WTC11 (cell line): Measurements from ENCODE around the gene SPACA5B. TPM values are rescaled to one million over a fixed set of nuclear protein-coding genes. Genes with fewer than 3 reads are reported as not detected.
"Not testable (repeated sequence)": the region's sequence is repeated elsewhere in the genome, so short reads cannot be mapped to it uniquely, and the experiment has no call there.

Experiments used
- ATAC-seq: fragments of 200-7000 bp; cut with Tn5 transposase; 2 replicates; pipeline ENCODE4 v1.10.0; 2021; ENCODE audit warnings: mild to moderate bottlenecking, moderate library complexity
- Bru-seq: library from RNA; stranded (reverse); fragments of 400-500 nt; gene quantifications from one replicate; lab custom pipeline; 2021; lab: Mats Ljungman, UMichigan
- CTCF ChIA-PET: fragments of 300-600 bp; sonication (Branson Sonifier 250); formaldehyde crosslinking; loops from one replicate; lab custom pipeline; 2021; ENCODE audit warnings: antibody characterized with exemption; lab: Charles Lee
- POLR2A ChIA-PET: fragments of 350-600 bp; sonication (Branson Sonifier 250); formaldehyde crosslinking; loops from one replicate; lab custom pipeline; 2021; ENCODE audit warnings: antibody characterized with exemption; lab: Charles Lee
- DNase-seq: peaks from one replicate; pipeline ENCODE4 v3.0.0; 2021; ENCODE audit warnings: low spot score
- H3K27ac Mint-ChIP-seq: 2 replicates; pipeline ENCODE4 v1.8.0; 2021; ENCODE audit warnings: mixed read lengths
- H3K27me3 Mint-ChIP-seq: 2 replicates; pipeline ENCODE4 v1.8.0; 2021; ENCODE audit warnings: low read depth, mild to moderate bottlenecking, moderate library complexity, mixed read lengths
- H3K36me3 Mint-ChIP-seq: 2 replicates; pipeline ENCODE4 v1.8.0; 2021; ENCODE audit warnings: mixed read lengths
- H3K4me1 Mint-ChIP-seq: 2 replicates; pipeline ENCODE4 v1.8.0; 2022; ENCODE audit warnings: mixed read lengths
- H3K4me3 Mint-ChIP-seq: 2 replicates; pipeline ENCODE4 v1.8.0; 2021; ENCODE audit warnings: mild to moderate bottlenecking, moderate library complexity, mixed read lengths
- H3K9me3 Mint-ChIP-seq: 2 replicates; pipeline ENCODE4 v1.8.0; 2021; ENCODE audit warnings: mixed read lengths
- ESRRA ChIP-seq: sonication (generic); formaldehyde crosslinking; IDR thresholded peaks from 2 replicates; pipeline ENCODE4 v1.8.1; 2022; ENCODE audit warnings: mild to moderate bottlenecking, missing genetic modification reagents, borderline replicate concordance
- ETV6 ChIP-seq: sonication (generic); formaldehyde crosslinking; IDR thresholded peaks from 2 replicates; pipeline ENCODE4 v1.8.1; 2022; ENCODE audit warnings: mild to moderate bottlenecking, missing genetic modification reagents
- GABPB1 ChIP-seq: sonication (generic); formaldehyde crosslinking; IDR thresholded peaks from 2 replicates; pipeline ENCODE4 v1.8.1; 2023; ENCODE audit warnings: mild to moderate bottlenecking, missing genetic modification reagents
- GRHL2 ChIP-seq: fragments of 250-450 bp; sonication (Bioruptor Pico); IDR thresholded peaks from 2 replicates; pipeline ENCODE4 v1.8.0; 2022; ENCODE audit warnings: mild to moderate bottlenecking, moderate library complexity; ENCODE audit not compliant: insufficient replicate concordance, severe bottlenecking
- JUN ChIP-seq: sonication (generic); formaldehyde crosslinking; IDR thresholded peaks from 2 replicates; pipeline ENCODE4 v1.8.0; 2023; ENCODE audit warnings: mild to moderate bottlenecking, missing genetic modification reagents
- TCF7 ChIP-seq: sonication (generic); formaldehyde crosslinking; IDR thresholded peaks from 2 replicates; pipeline ENCODE4 v1.8.0; 2022; ENCODE audit warnings: mild to moderate bottlenecking, low read depth, missing genetic modification reagents, moderate library complexity
- long read RNA-seq, 3 experiments: library from RNA in 1 of 3; library from capped mRNA in 1 of 3; library from polyadenylated mRNA in 1 of 3; unstranded in 2 of 3; stranded (forward) in 1 of 3; transcript quantifications; one replicate each; pipeline ENCODE4 v2.0.0, GENCODE V29; 2021
- total RNA-seq: library from RNA; stranded (reverse); gene quantifications from 3 replicates; pipeline ENCODE4 v1.2.3, GENCODE V29; 2021
- TF ChIP-seq, protein P1 (sequence below): sonication (generic); formaldehyde crosslinking; IDR thresholded peaks from 2 replicates; pipeline ENCODE4 v1.8.1; 2022; ENCODE audit warnings: missing genetic modification reagents, borderline replicate concordance
- TF ChIP-seq, protein P2 (sequence below): sonication (generic); formaldehyde crosslinking; IDR thresholded peaks from 2 replicates; pipeline ENCODE4 v1.8.1; 2022; ENCODE audit warnings: low read depth, missing genetic modification reagents, borderline replicate concordance

Gene SPACA5B
- total RNA-seq (not detected in 3 replicates), Bru-seq, nascent RNA (not detected)
- long read RNA-seq, experiment 1 = 0 reads
- long read RNA-seq, experiment 2 = 0 reads
- long read RNA-seq, experiment 3 = 0 reads

DNA sequence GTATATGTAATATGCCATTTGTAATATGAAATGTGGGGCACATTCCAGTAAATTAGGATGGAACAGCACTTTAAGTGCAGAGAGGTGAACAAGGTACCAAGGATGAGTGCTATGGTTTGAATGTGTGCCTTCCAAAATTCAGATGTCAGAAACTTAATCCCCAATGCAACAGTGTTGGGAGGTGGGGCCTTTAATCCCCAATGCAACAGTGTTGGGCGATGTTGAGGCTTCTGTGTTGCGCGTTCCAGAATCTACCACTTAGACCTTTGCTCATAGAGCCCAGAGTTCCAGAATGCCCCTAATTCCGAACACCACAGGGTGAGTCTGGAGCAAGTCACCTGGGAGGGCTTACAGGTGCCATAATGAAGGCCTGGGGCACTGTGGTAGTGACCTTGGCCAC is at the start of gene SPACA5B:
SPACA5B (plus strand) TSS at position 301 of the 400 bp plus-strand sequence; CDS start at position 363, 62 bp downstream.
- H3K9me3 Mint-ChIP-seq, H3K27me3 Mint-ChIP-seq, ATAC-seq, H3K4me3 Mint-ChIP-seq, H3K27ac Mint-ChIP-seq, POLR2A ChIA-PET, H3K36me3 Mint-ChIP-seq, H3K4me1 Mint-ChIP-seq, CTCF ChIA-PET, DNase-seq: not testable (repeated sequence)

DNA sequence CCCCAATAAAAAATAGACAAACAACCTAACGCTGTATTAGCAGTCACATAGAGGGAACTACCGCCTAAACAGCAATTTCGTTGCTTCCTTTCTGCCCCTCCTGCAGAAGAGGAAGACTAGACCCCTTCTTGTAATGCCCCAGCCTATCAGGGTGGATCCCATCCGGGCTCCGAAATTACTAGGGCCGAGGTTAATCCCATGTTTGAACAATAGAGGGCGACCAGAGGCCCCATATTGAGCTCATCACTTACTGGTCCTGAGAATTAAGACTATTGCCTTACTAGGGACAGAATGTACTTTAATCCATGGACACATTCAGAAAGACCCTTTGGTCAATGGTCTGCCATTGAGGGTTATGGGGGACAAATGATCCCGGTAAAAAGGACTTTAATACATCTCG is 47.2 kb upstream of the SPACA5B start:
- no peaks in the 10 kb centered on the region for H3K9me3 Mint-ChIP-seq
- ChIA-PET POLR2A (no interaction called here), CTCF (interaction anchor here (0.6 to 3.5 kb wide), 6 partner anchors 111 to 484 kb away, joined by 3 to 35 read pairs (median 4); no protein-coding TSS in a partner anchor)

DNA sequence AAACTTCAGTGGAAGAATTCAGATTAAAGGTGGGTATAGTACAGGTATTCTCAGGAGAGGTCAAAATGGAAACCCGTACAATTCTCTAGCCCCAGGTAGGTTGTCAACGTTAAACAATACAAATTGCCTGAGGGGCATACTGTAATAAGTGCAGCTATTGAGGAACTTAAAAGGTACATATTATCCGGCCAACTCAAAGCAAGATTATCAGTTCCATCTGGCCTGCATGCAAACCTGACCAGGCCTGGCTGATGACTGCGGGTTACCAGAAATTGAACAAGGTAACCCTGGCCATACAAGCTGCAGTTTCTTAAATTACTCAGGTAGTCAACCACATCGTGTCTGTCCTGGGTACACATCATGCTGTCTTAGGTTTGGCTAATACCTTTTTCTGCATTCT is 46.7 kb upstream of the SPACA5B start:
- POLR2A ChIA-PET = no interaction called here
- H3K36me3 Mint-ChIP-seq = no peaks in the 10 kb centered on the region
- CTCF ChIA-PET = interaction anchor here (0.6 to 3.5 kb wide), 6 partner anchors 111 to 484 kb away, joined by 3 to 35 read pairs (median 4); no protein-coding TSS in a partner anchor

More for the DNA sequence above, 47.2 kb upstream of the SPACA5B start:
- peak; percentile 41 for DNase-seq
- Mint-ChIP-seq H3K27me3 (0 out of 2 replicates have a peak, but pooled peaks cover 3% of the 10 kb centered on the region), H3K4me1 (peaks cover 5% of the 10 kb centered on the region), H3K4me3 (no peak overlapping the region), H3K27ac (no peak overlapping the region), H3K36me3 (no peaks in the 10 kb centered on the region)
- peak; percentile 95 for ATAC-seq
- no peak for TF ChIP-seq JUN (CRISPR knock-in tag)
- no peak for TF ChIP-seq ETV6 (CRISPR knock-in tag)
- TF ChIP-seq, protein P1, sequence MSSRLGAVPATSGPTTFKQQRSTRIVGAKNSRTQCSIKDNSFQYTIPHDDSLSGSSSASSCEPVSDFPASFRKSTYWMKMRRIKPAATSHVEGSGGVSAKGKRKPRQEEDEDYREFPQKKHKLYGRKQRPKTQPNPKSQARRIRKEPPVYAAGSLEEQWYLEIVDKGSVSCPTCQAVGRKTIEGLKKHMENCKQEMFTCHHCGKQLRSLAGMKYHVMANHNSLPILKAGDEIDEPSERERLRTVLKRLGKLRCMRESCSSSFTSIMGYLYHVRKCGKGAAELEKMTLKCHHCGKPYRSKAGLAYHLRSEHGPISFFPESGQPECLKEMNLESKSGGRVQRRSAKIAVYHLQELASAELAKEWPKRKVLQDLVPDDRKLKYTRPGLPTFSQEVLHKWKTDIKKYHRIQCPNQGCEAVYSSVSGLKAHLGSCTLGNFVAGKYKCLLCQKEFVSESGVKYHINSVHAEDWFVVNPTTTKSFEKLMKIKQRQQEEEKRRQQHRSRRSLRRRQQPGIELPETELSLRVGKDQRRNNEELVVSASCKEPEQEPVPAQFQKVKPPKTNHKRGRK (CRISPR knock-in tag) = no peak
- TF ChIP-seq, all 79 proteins: peak for 0

DNA sequence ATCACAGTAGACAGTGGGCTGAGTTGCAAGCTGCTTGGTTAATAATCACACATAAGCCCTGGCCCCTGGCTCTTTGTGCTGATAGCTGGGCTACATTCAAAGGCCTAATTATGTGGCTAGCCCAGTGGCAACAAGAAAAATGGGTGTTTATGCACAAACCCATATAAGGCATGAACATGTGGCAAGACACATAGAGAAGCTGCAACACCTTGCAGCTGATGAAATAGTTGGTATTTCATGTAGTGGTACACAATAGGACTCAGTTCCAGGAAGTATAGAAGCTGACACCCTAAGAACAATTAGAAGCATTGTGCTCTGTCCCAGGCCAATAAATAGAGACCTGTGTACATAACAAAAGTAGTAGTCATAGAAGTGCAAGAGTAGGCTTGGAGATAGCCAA is 44.3 kb upstream of the SPACA5B start:
- Mint-ChIP-seq H3K27ac (no peak overlapping the region), H3K9me3 (no peaks in the 10 kb centered on the region), H3K4me3 (no peak overlapping the region), H3K36me3 (no peaks in the 10 kb centered on the region), H3K27me3 (0 out of 2 replicates have a peak, but pooled peaks cover 3% of the 10 kb centered on the region), H3K4me1 (no peaks in the 10 kb centered on the region)
- no peak for TF ChIP-seq ESRRA (CRISPR knock-in tag)
- TF ChIP-seq GABPB1 (CRISPR knock-in tag) = peak; percentile 76
- TF ChIP-seq, protein P2, sequence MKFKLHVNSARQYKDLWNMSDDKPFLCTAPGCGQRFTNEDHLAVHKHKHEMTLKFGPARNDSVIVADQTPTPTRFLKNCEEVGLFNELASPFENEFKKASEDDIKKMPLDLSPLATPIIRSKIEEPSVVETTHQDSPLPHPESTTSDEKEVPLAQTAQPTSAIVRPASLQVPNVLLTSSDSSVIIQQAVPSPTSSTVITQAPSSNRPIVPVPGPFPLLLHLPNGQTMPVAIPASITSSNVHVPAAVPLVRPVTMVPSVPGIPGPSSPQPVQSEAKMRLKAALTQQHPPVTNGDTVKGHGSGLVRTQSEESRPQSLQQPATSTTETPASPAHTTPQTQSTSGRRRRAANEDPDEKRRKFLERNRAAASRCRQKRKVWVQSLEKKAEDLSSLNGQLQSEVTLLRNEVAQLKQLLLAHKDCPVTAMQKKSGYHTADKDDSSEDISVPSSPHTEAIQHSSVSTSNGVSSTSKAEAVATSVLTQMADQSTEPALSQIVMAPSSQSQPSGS = no peak
- no peak for ATAC-seq
- no peak for DNase-seq
- ChIA-PET POLR2A (no interaction called here), CTCF (no interaction called here)

More for the DNA sequence above, 46.7 kb upstream of the SPACA5B start:
- ATAC-seq (no peak), DNase-seq (no peak)
- Mint-ChIP-seq H3K27me3 (0 out of 2 replicates have a peak, but pooled peaks cover 3% of the 10 kb centered on the region), H3K27ac (no peak overlapping the region), H3K9me3 (no peaks in the 10 kb centered on the region), H3K4me3 (no peak overlapping the region), H3K4me1 (no peaks in the 10 kb centered on the region; the same call in 1 of the 2 replicates)
- TF ChIP-seq TCF7 (CRISPR knock-in tag) (no peak), GABPB1 (CRISPR knock-in tag) (no peak)

DNA sequence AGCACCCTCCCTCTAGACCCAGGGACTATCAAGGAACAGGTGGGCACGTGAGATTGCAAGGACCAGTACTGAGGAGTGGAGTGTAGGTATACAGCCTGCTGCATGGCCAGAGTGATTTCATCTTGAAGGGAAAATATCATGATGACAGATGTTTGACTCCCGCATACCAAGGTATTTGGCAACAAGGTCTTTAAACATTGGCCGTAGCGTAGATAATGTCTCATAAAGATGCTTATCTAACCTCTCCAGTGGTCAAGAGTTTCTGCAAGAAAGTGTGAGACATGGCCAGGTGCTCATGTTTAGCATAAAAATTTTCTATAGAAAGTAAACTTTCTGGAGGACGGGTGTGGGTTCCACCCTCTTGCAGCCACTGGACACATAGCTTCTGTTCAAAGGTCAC is 40.3 kb upstream of the SPACA5B start:
- POLR2A ChIA-PET = no interaction called here
- Mint-ChIP-seq H3K27me3 (no peaks in the 10 kb centered on the region), H3K4me3 (no peak overlapping the region), H3K9me3 (no peaks in the 10 kb centered on the region), H3K27ac (no peak overlapping the region), H3K36me3 (no peaks in the 10 kb centered on the region), H3K4me1 (no peaks in the 10 kb centered on the region)
- DNase-seq (no peak), ATAC-seq (no peak)
- no peak for TF ChIP-seq GRHL2 (CRISPR knock-in tag)
- CTCF ChIA-PET = no interaction called here

DNA sequence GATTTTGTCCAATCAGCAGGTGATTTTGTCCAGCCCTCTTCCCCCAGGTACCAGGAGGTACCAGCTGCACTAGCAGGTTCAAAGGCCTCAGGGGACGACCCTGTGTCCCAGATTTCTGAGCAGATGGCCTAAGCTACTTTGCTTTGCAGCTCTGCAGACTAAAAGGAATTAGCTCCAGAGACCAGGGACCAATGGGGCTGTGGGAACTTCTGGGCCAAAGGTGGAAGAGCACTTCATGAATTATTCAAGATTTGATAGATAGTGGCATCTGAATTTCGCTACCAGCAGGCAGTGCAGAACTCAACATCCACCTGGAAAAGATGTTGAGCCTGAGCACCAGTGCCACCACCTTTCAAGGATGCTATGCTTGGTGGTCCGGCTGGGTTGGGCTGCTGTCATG is 37.9 kb upstream of the SPACA5B start:
- CTCF ChIA-PET, H3K27ac Mint-ChIP-seq, H3K27me3 Mint-ChIP-seq, DNase-seq, H3K4me3 Mint-ChIP-seq, H3K4me1 Mint-ChIP-seq, POLR2A ChIA-PET, H3K9me3 Mint-ChIP-seq, ATAC-seq, H3K36me3 Mint-ChIP-seq: not testable (repeated sequence)
